A549 (cell line): ENCODE measurements around the gene PRR20A.

Experiments used
- BHLHE40 ChIP-seq: IDR thresholded peaks from 2 replicates; pipeline ENCODE4 v1.6.1; 2012; ENCODE audit warnings: low read depth, low read length, inconsistent platforms
- CTCF ChIP-seq: fragments of >200 bp; sonication (Bioruptor Twin); formaldehyde crosslinking; IDR thresholded peaks from 3 replicates; pipeline ENCODE4 v1.5.1; 2016
- HMGXB4 ChIP-seq: fragments of 250-450 bp; sonication (Bioruptor Pico); IDR thresholded peaks from 2 replicates; pipeline ENCODE4 v1.5.0; 2021; ENCODE audit warnings: mild to moderate bottlenecking, moderate library complexity, borderline replicate concordance
- MYC ChIP-seq: IDR thresholded peaks from 2 replicates; pipeline ENCODE4 v1.6.1; 2012; ENCODE audit warnings: mild to moderate bottlenecking, inconsistent platforms, low read length, improper control_type of control experiment, borderline replicate concordance
- RAD21 ChIP-seq, 2 experiments: fragments of >200 bp in 1 of 2; sonication (Bioruptor Twin) in 1 of 2; formaldehyde crosslinking in 1 of 2; IDR thresholded peaks in 1 of 2; conservative IDR thresholded peaks in 1 of 2; 2 replicates in 1 of 2; 3 replicates in 1 of 2; pipeline ENCODE4 v1.6.1; 2012 to 2018; ENCODE audit warnings: inconsistent platforms in 1 of 2
- REST ChIP-seq: fragments of 200-600 bp; sonication (generic); IDR thresholded peaks from 2 replicates; pipeline ENCODE4 v1.6.1; 2016; ENCODE audit warnings: antibody characterized with exemption, mild to moderate bottlenecking, moderate library complexity
- RFX5 ChIP-seq: fragments of 450-650 bp; IDR thresholded peaks from 2 replicates; pipeline ENCODE4 v1.7.1; 2014; ENCODE audit warnings: antibody characterized with exemption, mild to moderate bottlenecking, moderate library complexity

GRCh38 chr13:57138988-57139387 lies 1.7 kb upstream of the PRR20A start:
- TF ChIP-seq CTCF, result no peak
- no peak for TF ChIP-seq RFX5
- TF ChIP-seq HMGXB4 (CRISPR knock-in tag), result no peak
- TF ChIP-seq MYC, result no peak
- no peak for TF ChIP-seq BHLHE40
- TF ChIP-seq RAD21 (conservative IDR thresholded peaks at IDR 0.05 in 1 of 2, IDR thresholded peaks at IDR 0.05 in 1 of 2), result no peak
- TF ChIP-seq REST, result no peak
